Parathyroid adenoma (tissue), 2 donors: Measurements from ENCODE around the gene TSPAN18.

ENCODE experiments used
- H2AFZ ChIP-seq: fragments of 300-600 bp; sonication (generic); one replicate; pipeline ENCODE4 v1.7.0; 2017; ENCODE audit warnings: antibody characterized with exemption, mild to moderate bottlenecking
- H3K27ac ChIP-seq: fragments of 300-600 bp; sonication (generic); one replicate; pipeline ENCODE4 v1.7.0; 2017
- H3K27me3 ChIP-seq: fragments of 300-600 bp; sonication (generic); one replicate; pipeline ENCODE4 v1.7.0; 2017; ENCODE audit warnings: low read length; ENCODE audit not compliant: control insufficient read depth, insufficient read depth
- H3K36me3 ChIP-seq: fragments of 300-600 bp; sonication (generic); one replicate; pipeline ENCODE4 v1.7.0; 2017; ENCODE audit warnings: low read length; ENCODE audit not compliant: control insufficient read depth, insufficient read depth
- H3K4me1 ChIP-seq: fragments of 300-600 bp; sonication (generic); one replicate; pipeline ENCODE4 v1.7.0; 2017; ENCODE audit warnings: control low read depth
- H3K4me2 ChIP-seq: fragments of 300-600 bp; sonication (generic); one replicate; pipeline ENCODE4 v1.7.0; 2017; ENCODE audit warnings: low read length
- H3K4me3 ChIP-seq: fragments of 300-600 bp; sonication (generic); one replicate; pipeline ENCODE4 v1.7.0; 2017; ENCODE audit warnings: low read depth, low read length
- H3K79me2 ChIP-seq: fragments of 300-600 bp; sonication (generic); one replicate; pipeline ENCODE4 v1.7.0; 2017; ENCODE audit warnings: control low read depth
- H3K9ac ChIP-seq: fragments of 300-600 bp; sonication (generic); one replicate; pipeline ENCODE4 v1.7.0; 2017; ENCODE audit warnings: mild to moderate bottlenecking
- H3K9me3 ChIP-seq: fragments of 300-600 bp; sonication (generic); one replicate; pipeline ENCODE4 v1.7.0; 2017; ENCODE audit warnings: low read length; ENCODE audit not compliant: control insufficient read depth
- TF ChIP-seq, protein P1 (sequence below): fragments of 300-600 bp; sonication (generic); IDR thresholded peaks from one replicate; pipeline ENCODE4 v1.7.0; 2017; ENCODE audit warnings: antibody characterized with exemption, mild to moderate bottlenecking
- donor health status: primary hyperparathyroidism.

The TSPAN18 gene

DNA sequence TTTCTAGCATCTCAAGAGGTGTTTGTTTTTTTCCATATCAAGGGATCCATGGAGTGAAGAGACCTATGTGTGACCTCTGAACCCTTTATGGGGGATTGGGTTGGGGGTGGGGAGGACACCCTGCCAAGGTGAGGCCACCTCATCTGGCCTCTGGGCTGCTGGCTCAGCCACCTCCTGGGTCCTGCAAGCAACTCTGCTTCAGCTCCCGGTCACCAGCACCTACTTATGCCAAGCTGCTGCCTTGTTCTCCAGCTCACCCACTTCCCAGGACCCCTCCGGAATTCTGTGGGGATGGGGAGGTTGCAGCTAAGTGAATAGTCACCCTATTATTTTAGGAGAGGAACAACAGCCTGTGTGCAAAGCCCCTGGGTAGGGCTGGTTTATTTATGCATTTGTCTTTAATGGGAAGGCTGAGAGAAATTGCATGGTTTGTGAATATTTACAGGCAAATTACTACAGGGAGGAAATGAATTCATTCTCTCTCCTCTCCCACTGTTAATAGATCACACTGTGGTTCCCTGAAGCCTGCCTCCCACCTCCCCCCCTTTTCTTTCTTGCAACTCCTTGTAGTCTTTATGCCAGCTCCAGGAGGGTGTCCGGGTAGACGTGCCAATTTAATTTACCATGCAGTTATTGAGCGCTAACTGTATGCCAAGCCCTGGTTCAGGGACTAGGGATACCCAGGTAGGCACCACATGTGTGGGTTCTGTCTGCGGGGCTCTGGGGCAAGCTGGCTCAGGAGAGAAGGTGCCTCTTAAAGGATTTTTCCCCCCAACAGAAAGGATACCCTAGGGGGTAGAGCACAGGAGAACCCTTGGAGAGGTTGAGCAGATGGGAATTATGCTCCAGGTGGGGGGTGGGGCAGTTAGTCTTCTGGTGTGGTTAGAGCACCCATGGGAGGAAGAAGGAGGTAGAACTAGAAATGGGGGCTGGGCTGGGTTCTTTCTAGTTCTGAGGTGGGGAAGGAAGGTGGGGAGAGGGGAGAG lies 50.7 kb downstream of the TSPAN18 start:
- H3K9me3 ChIP-seq = no peaks in the 10 kb centered on the region
- H3K27ac ChIP-seq = no peak overlapping the region
- TF ChIP-seq, protein P1, sequence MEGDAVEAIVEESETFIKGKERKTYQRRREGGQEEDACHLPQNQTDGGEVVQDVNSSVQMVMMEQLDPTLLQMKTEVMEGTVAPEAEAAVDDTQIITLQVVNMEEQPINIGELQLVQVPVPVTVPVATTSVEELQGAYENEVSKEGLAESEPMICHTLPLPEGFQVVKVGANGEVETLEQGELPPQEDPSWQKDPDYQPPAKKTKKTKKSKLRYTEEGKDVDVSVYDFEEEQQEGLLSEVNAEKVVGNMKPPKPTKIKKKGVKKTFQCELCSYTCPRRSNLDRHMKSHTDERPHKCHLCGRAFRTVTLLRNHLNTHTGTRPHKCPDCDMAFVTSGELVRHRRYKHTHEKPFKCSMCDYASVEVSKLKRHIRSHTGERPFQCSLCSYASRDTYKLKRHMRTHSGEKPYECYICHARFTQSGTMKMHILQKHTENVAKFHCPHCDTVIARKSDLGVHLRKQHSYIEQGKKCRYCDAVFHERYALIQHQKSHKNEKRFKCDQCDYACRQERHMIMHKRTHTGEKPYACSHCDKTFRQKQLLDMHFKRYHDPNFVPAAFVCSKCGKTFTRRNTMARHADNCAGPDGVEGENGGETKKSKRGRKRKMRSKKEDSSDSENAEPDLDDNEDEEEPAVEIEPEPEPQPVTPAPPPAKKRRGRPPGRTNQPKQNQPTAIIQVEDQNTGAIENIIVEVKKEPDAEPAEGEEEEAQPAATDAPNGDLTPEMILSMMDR = no peak
- H3K4me1 ChIP-seq = no peaks in the 10 kb centered on the region
- no peaks in the 10 kb centered on the region for H3K27me3 ChIP-seq
- no peak overlapping the region for H3K4me3 ChIP-seq
- no peak overlapping the region for H3K4me2 ChIP-seq
- no peak overlapping the region for H3K9ac ChIP-seq
- H3K36me3 ChIP-seq = no peaks in the 10 kb centered on the region
- no peak overlapping the region for H2AFZ ChIP-seq
- H3K79me2 ChIP-seq = no peaks in the 10 kb centered on the region

DNA sequence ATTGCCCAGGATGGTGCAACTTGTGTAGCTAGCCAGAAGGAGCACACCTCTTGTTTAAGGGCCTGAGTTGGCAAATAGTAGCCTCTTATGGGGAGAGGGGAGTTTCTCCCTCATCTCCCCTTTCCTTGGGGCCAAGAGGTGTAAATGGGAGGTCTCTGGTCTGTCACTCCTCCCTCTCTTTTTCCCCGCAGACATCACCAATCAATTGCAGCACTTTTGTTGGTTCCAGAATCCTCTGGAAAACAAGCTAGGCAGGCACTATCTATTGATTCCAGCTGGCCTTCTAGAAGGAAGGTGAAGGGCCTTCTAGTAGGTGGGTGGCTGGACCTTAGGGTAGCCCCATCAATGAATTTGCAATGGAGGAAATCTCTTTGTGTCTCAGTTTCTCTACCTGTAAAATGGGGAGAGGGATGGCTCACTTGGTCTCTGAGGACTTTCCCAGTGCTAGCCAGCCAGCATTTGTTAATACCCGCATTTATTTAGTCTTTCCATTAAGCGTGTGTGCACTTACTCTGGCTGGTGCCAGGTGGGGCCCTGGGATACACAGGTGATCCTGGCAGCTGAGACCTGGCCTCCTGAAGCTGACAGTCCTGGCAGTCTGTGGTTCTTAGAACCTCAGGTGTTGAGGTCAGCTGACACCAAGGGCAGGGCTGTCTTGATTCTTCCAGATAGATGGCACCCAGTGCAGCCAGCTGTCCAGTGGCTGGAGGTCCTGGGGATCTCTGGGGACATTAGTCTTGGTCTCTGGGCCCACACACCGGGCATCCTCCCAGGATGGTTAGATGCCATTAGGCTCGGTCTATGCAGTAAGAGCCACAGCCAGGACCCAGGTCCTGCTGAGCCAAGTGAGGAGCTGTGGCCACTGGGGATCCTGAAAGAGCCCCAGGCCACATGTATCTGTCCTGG lies 51.7 kb downstream of the TSPAN18 start:
- Histone ChIP-seq H3K4me1 (no peaks in the 10 kb centered on the region), H3K9me3 (no peaks in the 10 kb centered on the region), H3K4me3 (no peak overlapping the region), H2AFZ (no peak overlapping the region), H3K27me3 (no peaks in the 10 kb centered on the region), H3K79me2 (no peaks in the 10 kb centered on the region), H3K4me2 (no peak overlapping the region), H3K9ac (no peak overlapping the region), H3K36me3 (no peaks in the 10 kb centered on the region), H3K27ac (no peak overlapping the region)
- TF ChIP-seq, protein P1 = no peak

DNA sequence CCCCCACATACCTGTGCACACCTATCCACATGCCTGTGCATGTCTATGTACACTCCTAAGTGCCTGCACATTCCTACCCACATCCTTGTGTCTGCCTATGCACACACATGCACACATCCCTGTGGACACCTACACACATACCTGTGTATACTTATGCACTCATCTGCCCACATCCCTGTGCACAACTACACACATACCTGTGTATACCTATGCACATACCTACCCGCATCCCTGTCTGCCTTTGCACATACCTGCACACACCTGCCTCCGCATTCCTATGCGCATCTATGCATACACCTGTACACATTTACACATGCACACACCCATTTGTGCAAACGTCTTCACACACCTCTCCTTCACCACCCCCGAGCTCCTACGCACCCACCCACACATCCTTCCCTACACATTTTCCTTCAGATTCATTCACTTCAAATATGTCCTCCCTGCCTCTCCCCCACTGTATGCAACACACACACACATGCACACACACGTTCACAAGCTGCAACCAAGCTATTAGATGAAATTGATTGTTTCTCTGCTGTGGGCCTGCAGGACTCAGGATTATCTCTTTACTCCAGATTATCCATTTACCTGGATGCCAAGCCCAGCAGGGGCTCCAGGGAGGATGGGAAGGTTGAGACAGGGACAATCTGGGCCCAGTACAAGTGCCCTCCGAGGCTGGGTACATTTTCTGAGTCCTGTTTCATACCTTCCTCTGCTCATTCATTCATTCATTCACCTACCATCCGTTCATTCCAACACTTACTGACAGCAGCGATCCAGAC lies 53.2 kb downstream of the TSPAN18 start:
- Histone ChIP-seq H3K9ac (no peak overlapping the region), H3K9me3 (no peaks in the 10 kb centered on the region), H3K79me2 (no peaks in the 10 kb centered on the region), H3K27me3 (no peaks in the 10 kb centered on the region), H3K27ac (no peak overlapping the region), H2AFZ (no peak overlapping the region), H3K4me3 (no peak overlapping the region), H3K36me3 (no peaks in the 10 kb centered on the region), H3K4me1 (no peaks in the 10 kb centered on the region), H3K4me2 (no peak overlapping the region)
- TF ChIP-seq, protein P1 = no peak

DNA sequence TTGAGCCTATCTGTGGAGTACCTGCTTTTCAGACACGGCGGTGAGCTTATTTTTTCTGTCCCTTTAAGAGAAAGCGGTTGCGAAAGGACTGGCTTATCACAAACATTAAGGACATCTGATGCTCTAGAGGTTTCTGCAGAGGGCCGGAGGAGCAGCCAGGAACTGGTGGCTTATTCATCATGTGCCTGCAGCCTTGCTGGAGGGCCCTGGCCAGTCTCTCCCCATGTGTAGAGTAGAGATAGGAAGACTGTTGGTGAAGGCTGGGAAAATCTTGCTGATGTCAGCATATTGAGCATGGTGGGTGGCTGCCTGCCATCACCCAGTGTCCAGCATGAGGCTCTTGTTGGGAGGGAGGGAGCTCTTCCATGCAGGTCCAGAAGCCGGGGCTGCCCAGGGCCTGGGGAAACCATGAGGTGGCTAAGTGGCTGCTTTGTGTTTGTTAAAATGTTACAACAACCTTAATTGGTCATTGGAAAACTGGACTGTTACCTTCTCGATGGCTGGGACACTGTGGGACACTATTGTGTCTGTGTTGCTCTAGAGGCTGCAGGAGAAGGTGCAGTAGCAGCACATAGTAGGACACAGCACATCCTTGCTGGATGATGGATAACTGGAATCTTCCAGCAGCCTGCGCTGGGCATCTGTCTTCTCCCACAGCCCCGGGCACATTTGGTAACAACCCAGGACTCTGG lies 54.3 kb downstream of the TSPAN18 start:
- no peaks in the 10 kb centered on the region for H3K36me3 ChIP-seq
- no peak overlapping the region for H3K9ac ChIP-seq
- no peak overlapping the region for H3K27ac ChIP-seq
- no peaks in the 10 kb centered on the region for H3K9me3 ChIP-seq
- TF ChIP-seq, protein P1 = no peak
- no peaks in the 10 kb centered on the region for H3K27me3 ChIP-seq
- H3K4me3 ChIP-seq = no peak overlapping the region
- H3K4me2 ChIP-seq = no peak overlapping the region
- no peak overlapping the region for H2AFZ ChIP-seq
- no peaks in the 10 kb centered on the region for H3K4me1 ChIP-seq
- H3K79me2 ChIP-seq = no peaks in the 10 kb centered on the region
